GM19452 (cell line): Measurements from ENCODE around the gene ZNF423.
"Not testable (repeated sequence)": the region's sequence is repeated elsewhere in the genome, so short reads cannot be mapped to it uniquely, and the experiment has no call there.

Experiments
- ATAC-seq: cut with Tn5 transposase; IDR thresholded peaks from one replicate; pipeline ENCODE4 v1.9.1; 2021; ENCODE audit not compliant: unreplicated experiment

ZNF423 gene

GRCh38 chr16:49871824-49872223 is 15.9 kb upstream of the ZNF423 start:
- ATAC-seq = not testable (repeated sequence)

DNA sequence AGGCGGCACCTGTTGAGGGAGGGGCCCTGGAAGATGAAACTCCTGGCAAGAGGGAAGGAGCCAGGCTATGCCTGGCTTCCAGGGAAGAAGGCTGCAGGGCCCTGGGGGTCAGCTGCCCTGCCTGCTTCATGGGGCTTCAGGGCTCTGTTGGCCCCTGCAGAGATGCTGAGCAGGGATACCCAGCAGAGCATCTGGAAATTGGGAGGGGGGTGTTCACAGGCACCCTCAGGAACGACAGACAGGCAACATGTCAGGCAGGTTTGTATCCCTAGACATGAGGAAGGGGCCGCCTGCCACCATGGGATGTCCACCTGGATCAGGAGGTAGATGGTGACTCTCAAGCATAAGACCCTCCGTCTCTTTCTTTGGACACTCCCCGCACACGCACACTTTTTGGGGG is 13.8 kb upstream of the ZNF423 start:
- no peak for ATAC-seq

DNA sequence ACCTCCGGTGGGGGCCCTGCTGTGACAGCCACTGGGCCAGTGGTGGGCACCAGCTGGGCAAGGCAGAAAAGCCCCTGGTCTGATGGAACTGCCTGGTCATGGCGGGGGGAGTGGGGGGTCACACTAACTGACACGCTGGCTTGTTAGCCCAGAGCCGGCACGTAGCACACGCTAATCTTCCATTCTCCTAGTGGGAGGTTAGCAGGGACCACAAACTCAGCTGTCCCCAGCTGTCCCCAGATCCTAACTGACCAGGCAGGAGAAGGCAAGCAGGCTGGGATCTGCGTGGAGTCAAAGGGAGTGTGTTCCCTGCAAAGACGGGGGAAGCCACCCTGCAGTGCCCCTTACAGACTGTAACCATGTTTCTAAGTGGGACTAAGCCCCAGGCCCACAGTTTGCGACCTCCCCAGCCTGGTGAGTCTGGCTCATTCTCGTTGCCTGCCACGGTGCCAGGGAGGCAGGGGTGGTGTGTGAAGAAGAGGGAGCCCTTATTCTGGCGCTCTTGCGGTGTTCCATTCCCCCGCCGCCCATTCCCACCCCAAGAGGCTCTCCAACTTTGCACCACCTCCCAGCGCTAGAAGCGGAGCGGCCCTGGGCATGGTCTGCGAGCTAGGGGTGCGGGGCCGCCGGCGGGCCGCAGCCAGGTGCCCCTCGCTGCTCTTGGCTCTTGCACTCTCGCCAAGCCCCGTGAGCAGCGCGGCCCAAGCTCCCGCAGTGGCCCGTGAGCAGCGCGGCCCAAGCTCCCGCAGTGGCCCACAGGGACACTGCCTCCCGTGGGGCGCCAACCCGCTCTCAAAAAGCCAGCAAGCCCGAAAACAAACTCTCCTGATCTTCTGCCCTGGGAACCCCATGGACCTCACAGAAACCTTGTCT is 12.1 kb upstream of the ZNF423 start:
- ATAC-seq = no peak

- ATAC-seq = no peak
Measured at GRCh38 chr16:49867234-49867633, 11.3 kb upstream of the ZNF423 start.

GRCh38 chr16:49866595-49867071 is 10.7 kb upstream of the ZNF423 start:
- no peak for ATAC-seq

- ATAC-seq = no peak
Measured at GRCh38 chr16:49862694-49863093, 6.8 kb upstream of the ZNF423 start.

- no peak for ATAC-seq
Measured at GRCh38 chr16:49861299-49861698, 5.4 kb upstream of the ZNF423 start.

DNA sequence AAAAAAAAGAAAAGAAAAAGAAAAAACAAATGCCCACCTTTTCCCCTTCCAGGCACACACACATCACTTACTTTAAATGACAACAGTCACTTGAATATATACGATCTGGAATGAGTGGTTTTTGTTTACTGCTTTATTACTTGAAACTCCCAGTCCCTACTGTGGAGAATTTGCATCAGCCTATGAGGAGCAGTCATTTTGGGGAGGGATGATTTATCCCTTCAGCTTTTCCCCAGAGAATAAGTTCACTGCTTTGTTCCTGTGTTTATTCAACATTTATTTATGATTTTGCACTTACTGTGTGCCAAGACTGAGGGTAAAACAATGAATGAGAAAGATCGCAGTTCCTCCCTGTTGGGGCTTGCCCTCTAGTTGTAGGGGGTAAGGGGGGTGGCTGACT is 4.7 kb upstream of the ZNF423 start:
- no peak for ATAC-seq

- no peak for ATAC-seq
Measured at GRCh38 chr16:49859125-49859811, 3.4 kb upstream of the ZNF423 start.

- no peak for ATAC-seq
Measured at GRCh38 chr16:49858200-49859124, 2.5 kb upstream of the ZNF423 start.

DNA sequence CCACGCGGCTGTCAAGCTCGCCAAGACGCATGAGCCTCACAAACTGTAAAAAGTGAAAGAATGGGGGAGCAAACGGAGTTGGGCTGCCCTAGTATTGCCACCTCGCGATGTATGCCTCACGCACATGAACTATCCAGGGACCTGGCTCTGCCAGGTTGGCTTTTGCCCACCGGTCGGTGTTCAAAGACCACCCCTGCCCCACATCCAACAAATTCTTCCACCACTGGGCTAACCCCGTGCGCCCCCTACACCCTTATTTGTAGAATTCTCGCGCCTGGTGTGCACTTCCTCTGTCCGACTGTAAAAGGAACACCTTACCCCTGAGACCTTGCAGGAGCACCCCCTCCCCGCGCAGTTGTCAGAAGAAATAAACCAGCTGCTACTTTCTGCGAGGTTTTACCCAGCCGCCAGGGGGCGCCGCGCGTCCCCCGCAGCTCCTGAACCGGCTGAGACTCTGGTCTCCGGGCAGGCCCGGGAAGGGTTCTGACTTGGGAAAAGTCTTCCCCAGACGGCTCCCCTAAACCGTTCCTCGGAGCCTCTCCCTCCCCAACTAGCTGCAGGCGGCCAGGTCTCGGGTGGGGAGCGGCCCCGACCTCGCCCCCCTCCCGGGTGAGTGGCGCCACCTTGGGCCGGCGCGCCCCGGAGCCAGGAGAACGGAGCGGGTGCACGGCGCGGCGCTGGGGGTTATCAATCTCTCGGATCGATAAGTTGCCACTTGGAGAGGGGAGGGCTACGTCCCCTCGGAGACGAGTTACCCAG is 1.7 kb upstream of the ZNF423 start:
- no peak for ATAC-seq

DNA sequence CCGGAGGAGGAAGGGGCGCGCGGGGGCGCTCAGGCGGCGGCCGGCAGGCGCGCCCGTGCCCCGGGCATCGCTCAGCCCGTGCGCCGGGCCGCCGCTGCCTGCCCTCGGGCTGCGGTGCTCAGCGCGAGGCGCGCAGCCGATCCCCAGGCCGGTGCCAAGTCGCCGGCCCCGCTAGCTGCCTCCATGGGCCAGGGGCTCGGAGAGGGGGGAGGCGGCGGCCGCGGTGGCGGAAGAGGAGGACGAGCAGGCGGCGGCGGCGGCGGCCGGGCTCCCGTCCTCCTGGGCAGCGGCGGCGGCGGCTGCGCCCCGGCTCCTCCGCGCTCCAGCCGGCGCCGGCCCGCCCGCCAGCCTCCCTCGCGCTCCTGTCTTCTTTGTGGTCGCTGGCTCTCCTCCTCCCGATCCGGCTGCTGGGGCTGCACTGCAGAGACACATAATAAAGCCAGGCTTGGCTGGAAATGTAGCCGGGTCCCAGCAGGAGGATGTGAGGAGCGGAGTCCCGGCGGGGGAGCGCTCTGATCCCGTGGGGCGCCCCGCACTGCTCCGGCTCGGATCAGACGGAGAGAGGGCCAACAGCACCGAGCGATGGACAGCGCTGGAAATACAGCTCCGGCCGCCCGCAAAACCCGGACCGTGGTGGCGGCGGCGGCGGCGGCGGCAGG is 889 bp upstream of the ZNF423 start:
- ATAC-seq = no peak

DNA sequence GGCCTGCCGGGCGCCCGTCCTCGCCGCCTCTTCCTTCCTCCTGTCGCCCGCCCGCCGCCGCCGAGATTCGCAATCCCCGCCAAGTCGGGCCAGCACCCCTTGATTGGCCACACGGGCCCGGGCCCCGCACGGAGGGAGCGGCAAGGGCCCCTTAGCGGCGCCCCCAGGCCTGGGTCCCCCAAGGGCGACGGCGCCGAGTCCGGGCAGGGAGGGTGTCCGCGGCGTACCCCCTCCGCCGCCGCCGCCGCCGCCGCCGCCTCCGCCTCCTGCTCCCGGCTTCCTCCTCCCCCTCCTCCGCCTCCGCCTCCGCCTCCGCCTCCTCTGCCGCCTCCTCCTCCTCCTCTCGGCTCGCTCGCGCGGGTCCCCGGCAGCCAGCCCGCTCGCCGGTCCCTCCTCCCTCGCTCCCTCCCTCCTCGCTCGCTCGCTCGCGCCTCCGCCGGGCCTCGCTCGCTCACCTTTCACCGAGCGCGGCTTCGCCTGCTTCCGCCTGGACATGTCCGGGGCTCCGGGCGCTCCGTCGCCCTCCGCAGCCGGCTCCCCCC is 561 bp downstream of the ZNF423 start:
- ATAC-seq = peak; percentile 61

DNA sequence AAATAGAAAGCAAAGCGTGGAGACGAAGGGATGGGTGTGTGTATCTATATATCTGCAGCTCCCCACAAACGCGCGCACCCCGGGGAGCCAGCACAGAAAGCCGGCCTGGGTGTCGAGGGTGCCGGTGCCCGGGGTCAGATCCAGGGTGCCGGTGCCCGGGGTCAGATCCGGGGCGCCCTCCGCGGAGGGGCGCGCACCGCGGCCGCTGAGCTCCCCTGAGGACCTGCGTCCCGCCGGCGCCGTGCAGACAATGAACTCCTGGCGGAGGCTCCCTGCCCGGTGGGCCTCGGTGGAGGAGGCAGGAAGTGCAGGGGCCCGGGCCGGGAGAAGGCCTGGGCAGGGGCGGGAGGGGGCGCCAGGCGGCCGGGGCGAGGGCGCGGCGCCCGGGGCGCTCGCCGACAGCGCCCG is 1.1 kb downstream of the ZNF423 start:
- peak; percentile 8 for ATAC-seq

GRCh38 chr16:49854188-49854795 is 1.6 kb downstream of the ZNF423 start:
- no peak for ATAC-seq

- no peak for ATAC-seq
Measured at GRCh38 chr16:49852279-49852678, 3.6 kb downstream of the ZNF423 start.

GRCh38 chr16:49851468-49851787 is 4.5 kb downstream of the ZNF423 start:
- ATAC-seq = no peak

GRCh38 chr16:49850558-49851467 is 5.1 kb downstream of the ZNF423 start:
- ATAC-seq = no peak
